HG02970 (cell line): Measurements from ENCODE around the gene RASAL2.

Experiments used
- ATAC-seq: cut with Tn5 transposase; IDR thresholded peaks from one replicate; pipeline ENCODE4 v1.9.1; 2021; ENCODE audit warnings: mild to moderate bottlenecking, moderate library complexity, moderate number of reproducible peaks; ENCODE audit not compliant: unreplicated experiment, low FRiP score

RASAL2 gene

DNA sequence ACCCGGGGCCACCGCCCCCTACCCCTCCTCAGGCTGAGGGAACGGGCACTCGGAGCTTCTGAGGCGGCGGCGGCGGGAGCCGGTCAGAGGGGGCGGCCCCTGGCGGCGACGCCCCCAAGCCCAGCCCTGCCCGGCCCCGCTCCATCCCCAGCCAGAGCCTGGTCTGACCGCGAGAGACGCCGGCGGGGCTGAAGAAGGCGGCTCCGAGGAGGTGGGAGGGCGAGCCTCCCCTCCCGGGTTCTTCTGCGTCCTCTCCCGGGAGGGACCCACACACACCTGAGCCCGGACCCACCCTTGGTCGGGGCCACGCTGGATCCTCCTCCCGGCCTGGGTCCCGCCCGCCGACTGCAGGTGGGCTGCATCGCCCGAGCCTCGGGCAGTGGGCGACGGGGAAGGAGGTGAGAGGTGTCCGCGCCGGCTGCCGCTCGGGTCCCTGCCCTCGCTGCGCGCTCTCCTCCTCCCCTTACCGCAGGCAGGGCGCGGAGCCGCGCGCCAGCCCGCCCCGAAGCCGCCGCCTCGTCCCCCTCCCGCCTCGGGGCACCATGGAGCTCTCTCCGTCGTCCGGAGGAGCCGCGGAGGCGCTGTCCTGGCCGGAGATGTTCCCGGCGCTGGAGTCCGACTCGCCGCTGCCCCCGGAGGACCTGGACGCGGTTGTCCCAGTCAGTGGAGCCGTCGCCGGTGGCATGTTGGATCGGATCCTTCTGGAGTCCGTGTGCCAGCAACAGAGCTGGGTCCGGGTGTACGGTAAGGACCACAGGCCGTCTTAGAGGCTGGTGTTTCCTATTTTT lies at the start of gene RASAL2:
TSS of gene RASAL2 (plus strand) at position 154 of the 788 bp plus-strand sequence. CDS start at position 543, 389 bp downstream.
- ATAC-seq = peak; percentile 52

DNA sequence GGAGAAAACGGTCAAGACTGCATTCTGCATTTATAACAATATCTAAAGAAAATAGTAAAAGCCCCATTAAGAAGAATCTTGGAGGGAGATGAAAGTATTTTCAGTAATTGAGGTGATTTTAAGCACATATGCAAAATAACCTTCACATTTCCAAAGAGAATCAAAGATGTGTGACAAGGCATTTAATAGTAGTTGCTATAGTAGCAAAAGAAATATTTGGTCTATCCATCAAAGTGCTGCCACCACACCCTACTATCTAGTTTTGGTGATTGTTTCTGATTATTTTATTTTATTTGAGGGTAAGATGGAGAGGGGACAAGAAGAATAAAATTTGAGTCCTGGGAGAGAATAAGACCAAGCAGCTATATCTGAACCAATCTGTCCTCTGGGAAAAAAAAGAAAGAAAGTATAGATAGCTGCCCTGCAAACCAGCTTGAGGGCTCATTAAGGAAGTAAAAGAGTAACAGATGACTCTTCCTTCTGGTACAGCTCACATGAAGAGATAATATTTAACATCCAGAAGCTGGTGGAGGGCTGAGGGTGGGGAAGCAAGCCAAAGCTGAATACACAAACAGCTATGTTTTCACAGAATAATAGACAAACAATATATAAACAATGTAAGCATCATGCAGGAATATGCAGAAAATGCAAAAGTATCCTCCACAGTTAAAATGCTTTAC lies 47.2 kb upstream of the RASAL2 start:
- no peak for ATAC-seq

GRCh38 chr1:178047403-178048093 lies 46.4 kb upstream of the RASAL2 start:
- no peak for ATAC-seq

- ATAC-seq = no peak
Measured at GRCh38 chr1:178048426-178048825, 45.5 kb upstream of the RASAL2 start.

DNA sequence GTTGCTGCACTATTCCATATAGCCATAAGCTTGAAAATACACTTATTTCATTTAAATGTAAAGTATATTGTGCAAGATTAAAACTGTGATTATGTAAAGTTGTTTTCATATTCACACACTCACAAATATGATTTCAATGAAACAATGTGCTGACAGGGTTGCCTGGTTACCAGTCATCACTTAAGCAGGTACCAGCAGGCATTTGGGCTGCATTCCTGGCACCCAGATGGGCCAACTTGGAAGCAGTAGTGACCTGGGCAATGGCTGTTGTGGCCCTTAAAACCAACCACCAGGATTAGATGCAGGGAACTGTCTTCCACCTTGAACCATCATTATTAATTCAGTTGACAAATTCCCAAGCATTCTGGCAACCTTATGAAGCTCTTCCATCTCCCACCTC lies 45.0 kb upstream of the RASAL2 start:
- ATAC-seq = no peak

DNA sequence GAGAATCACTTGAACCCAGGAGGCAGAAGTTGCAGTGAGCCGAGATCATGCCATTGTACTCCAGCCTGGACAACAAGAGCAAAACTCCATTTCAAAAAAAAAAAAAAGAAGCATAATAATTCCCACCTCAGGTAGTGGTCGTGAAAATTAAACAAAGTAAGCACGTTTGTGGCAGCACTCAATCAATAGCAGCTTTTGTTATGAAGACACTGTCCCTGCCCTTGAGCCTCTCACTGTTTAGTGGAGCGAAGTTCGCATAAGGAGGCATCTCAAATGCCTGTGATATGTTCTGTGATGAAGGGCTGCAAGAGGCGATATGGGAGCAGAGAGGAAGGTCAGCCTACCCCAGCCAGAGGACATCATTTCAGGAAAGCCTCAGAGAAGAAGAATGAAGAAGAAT lies 43.8 kb upstream of the RASAL2 start:
- ATAC-seq = no peak

- no peak for ATAC-seq
Measured at GRCh38 chr1:178051071-178051470, 42.8 kb upstream of the RASAL2 start.

- ATAC-seq = no peak
Measured at GRCh38 chr1:178052650-178053461, 41.0 kb upstream of the RASAL2 start.

GRCh38 chr1:178055093-178055492 lies 38.8 kb upstream of the RASAL2 start:
- no peak for ATAC-seq

- peak; percentile 87 for ATAC-seq
Measured at GRCh38 chr1:178055779-178056471, 38.0 kb upstream of the RASAL2 start.

DNA sequence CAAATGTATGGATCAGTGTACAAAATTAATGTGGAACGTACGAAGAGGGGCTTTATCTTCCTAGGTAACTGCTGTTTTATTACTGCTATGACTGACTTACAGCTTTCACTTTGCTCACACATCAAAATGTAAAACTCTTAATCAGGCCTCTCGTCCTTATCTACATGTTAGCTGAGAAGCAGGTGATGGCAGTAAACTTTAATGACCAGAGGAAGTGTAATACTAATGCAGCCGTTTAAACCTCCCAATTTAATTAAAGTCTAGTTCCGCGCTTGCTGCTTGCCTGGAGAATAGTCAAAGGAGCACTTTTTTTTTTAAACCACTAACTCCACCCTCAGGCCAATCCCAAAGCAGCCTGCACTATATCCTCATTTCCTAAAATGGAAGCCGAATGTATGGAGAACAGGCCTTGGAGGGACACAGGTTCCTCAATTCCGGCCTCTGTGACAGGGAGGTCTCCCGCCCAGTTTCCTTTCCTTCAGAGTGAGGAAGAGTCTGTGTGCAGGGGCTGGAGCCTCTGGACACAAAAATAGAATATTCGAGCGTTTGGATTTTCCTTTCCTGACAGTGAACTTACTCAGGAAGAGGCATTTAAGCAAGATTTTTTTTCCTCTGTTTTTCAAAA lies 36.7 kb upstream of the RASAL2 start:
- ATAC-seq = no peak

GRCh38 chr1:178057912-178058534 lies 35.9 kb upstream of the RASAL2 start:
- no peak for ATAC-seq

DNA sequence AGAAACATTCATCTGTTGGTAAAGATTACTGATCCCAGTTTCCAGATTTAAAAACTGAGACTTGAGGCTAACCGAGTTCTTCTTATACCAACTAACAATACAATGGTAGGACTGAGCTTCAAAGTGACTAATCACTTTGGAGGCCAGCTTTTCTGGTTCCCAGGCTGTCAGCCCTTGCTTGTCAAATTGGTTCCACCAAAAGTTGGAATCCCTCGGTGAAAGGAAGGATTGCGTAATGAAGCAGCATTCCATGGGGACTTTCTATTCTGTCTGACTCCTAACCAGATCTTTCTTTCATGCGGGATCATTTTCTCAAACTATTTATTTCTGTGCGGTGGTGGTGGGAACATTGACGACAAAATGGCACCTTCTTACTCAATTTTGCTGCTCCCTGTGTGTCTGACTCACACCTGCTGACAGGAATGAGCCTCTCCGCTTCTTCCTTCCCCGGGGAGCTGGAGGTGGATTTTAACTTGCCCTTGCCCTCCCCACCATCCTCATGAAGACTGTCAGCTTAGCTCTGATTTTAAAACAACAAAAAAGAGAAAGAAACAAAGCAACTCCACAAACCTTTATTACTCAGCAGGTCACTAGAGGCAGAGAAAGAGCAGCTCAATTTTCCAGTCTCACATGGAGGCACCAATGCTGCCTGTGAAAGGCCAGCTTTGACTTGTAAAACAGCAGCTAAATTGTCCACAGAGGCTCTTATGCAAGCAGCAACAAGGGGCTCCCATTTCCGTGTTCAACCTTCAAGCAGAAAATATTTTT lies 32.9 kb upstream of the RASAL2 start:
- no peak for ATAC-seq

- ATAC-seq = no peak
Measured at GRCh38 chr1:178061620-178062019, 32.3 kb upstream of the RASAL2 start.

GRCh38 chr1:178064191-178064821 lies 29.6 kb upstream of the RASAL2 start:
- ATAC-seq = no peak

DNA sequence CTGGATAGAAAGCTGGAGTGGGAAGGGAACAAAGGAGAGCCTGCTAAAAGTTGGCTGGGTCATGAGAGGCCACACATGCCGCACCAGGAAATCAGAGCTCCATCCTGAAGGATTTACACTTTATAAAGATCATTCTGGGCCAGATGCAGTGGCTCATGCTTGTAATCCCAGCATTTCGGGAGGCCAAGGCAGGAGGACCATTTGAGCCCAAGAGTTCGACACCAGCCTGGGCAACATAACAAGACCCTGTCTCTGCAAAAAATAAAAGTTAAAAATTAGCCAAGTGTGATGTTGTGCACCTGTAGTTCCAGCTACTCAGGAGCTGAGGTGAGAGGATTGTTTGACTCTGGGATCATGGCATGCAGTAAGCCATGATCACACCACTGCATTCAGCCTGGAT lies 28.7 kb upstream of the RASAL2 start:
- no peak for ATAC-seq

GRCh38 chr1:178066296-178066907 lies 27.5 kb upstream of the RASAL2 start:
- no peak for ATAC-seq
